ENCODE measurements around the gene TTC27.

TTC27 gene

DNA sequence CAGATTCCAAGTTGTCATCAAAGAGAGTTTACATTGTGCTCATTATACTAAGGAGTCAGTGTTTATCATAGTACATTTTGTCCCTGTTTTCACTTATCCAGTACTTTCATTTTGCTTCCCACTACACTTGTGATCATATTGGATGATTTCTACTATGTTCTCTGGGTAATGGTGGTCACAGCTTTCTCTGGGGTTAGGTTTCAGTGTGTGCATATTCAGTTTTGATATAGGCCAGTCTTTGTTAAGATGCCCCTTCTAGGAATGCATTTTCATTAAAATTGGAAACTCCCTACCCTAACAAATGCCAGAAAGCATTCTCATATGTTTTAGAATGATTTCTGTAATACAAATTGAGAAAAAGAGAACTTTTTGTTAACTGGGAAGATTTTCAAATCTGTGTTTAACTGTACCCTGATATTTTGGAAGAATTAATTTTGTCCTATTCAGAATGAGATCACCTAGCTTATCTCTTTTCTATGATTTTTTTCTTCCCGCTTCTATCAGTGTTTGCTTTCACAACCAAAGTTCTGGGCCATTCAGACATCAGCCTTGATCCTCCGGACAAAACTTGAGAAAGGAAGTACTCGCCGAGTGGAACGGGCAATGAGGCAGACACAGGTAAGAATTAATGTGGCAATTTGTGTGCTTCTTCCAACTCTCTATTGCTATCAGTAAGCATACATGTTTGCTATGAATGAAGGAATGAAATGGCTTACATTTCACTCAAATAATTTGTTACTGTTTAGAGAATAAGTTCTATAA, 74.6 kb downstream of the TTC27 start:
- no peak for DNase-seq
- Histone ChIP-seq H3K27ac (no peak overlapping the region), H3K4me3 (no peak overlapping the region), H3K9me3 (no peaks in the 10 kb centered on the region), H3K27me3 (no peaks in the 10 kb centered on the region), H3K4me1 (peaks cover 0 to 4% (median 0%) of the 10 kb centered on the region in 4 donors), H3K36me3 (peaks cover 5 to 29% (median 21%) of the 10 kb centered on the region in 3 donors)
- intact Hi-C loops (cut with DNase I; ENCODE audit: low total_unique reads): no loop called here
- no peak for TF ChIP-seq CTCF (IDR thresholded peaks at IDR 0.05)

DNA sequence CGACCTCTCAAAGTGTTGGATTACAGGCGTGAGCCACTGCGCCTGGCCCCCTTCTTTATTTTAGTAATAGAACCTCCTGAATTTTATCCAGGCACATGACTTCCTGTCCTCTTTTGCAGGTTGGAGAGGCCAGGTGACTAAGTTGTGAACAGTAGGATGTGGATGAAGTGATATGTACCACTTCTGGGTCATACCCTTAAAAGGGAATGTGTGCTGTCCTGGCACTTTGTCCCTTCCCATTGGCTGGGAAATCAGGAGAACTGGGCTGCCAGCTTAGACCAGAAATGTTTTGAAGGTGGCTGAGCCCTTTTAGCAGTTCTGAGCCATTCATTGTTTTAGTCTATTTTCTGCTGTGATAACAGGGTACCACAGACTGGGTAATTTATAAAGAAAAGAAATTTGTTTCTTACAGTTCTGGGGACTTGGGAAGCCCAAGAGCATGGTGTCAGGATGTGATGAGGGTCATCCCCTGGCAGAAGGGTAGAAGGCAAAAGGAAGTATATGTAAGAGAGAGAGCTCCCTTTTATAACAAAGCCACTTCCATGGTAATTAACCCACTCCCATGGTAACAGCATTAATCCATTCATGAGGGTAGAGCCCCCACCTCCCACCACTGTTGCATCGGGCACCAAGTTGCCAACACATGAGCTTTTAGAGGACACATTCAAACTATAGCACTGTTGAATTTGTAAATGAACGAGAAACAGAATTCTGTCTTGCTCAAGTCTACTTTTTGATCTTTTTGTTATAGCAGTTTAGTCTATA, 79.1 kb downstream of the TTC27 start:
- H3K27ac ChIP-seq: no peak overlapping the region

GRCh38 chr2:32711219-32711618, 83.4 kb downstream of the TTC27 start:
- Histone ChIP-seq H3K4me3 (no peak overlapping the region), H3K27me3 (no peaks in the 10 kb centered on the region), H3K9me3 (no peaks in the 10 kb centered on the region), H3K4me1 (peaks cover 0 to 38% (median 19%) of the 10 kb centered on the region in 4 donors), H3K27ac (peak overlapping the region; percentile 33 to 38), H3K36me3 (peaks cover 0 to 5% (median 0%) of the 10 kb centered on the region in 3 donors)
- intact Hi-C loops (cut with DNase I; ENCODE audit: low total_unique reads): no loop called here
- no peak for DNase-seq
- TF ChIP-seq CTCF (IDR thresholded peaks at IDR 0.05): no peak

More for the DNA sequence above, 79.1 kb downstream of the TTC27 start:
- H3K27me3 ChIP-seq: no peaks in the 10 kb centered on the region
- intact Hi-C loops (cut with DNase I; ENCODE audit: low total_unique reads): no loop called here
- DNase-seq: no peak
- peaks cover 0 to 14% (median 6%) of the 10 kb centered on the region in 4 donors for H3K4me1 ChIP-seq
- peaks cover 0 to 23% (median 21%) of the 10 kb centered on the region in 3 donors for H3K36me3 ChIP-seq
- no peaks in the 10 kb centered on the region for H3K9me3 ChIP-seq
- H3K4me3 ChIP-seq: no peak overlapping the region
- no peak for TF ChIP-seq CTCF (IDR thresholded peaks at IDR 0.05)

DNA sequence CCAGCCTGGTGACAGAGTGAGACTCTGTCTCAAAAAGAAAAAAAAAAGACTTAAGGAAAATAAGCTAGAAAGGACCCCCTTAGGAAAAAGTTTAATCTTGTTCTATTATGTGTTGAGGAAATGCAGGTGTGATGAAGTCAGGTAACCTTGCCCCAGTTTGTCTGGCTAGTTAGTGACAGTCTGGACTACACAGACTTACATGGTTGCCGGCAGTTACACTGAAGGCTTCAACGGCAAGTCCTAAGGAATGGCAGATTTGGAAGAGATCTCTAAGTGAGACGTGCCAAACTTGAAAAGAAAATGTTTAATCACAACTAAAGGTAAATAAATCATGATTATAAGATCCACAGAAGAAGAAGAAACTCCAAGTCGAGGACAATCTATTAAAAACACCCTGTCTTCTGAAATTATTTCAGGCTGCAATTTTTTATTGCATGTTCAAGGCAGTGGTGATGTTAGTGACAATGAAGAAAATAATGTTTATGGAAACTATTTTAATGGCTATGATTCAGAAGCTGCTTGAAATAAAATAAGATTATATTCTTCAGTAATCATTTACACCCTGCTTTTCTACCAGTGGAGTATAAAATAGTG, 84.2 kb downstream of the TTC27 start:
- Histone ChIP-seq H3K4me3 (no peak overlapping the region), H3K9me3 (no peaks in the 10 kb centered on the region), H3K36me3 (peaks cover 0 to 5% (median 0%) of the 10 kb centered on the region in 3 donors), H3K27ac (peak overlapping the region; percentile 33 to 38), H3K4me1 (peaks cover 0 to 45% (median 19%) of the 10 kb centered on the region in 4 donors), H3K27me3 (no peaks in the 10 kb centered on the region)
- no peak for DNase-seq
- intact Hi-C loops (cut with DNase I; ENCODE audit: low total_unique reads): no loop called here
- no peak for TF ChIP-seq CTCF (IDR thresholded peaks at IDR 0.05)

DNA sequence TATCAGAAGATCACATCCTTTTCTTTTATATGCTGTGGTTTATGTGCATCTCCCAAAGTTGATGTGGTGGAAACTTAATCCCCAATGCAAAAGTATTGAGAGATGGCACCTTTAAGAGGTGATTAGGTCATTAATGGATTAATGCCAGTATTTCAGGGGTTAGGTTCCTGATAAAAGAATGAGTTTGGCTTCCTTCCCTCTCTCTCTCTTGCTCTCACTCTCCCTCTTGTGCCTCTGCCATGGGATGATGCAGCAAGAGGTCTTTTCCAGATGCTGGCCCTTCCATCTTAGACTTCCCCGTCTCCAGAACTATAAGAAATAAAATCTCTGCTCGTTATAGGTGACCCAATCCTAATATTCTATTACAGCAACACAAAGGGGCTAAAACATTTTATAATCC, 85.0 kb downstream of the TTC27 start:
- peaks cover 0 to 45% (median 19%) of the 10 kb centered on the region in 4 donors for H3K4me1 ChIP-seq
- no peak for TF ChIP-seq CTCF (IDR thresholded peaks at IDR 0.05)
- H3K9me3 ChIP-seq: no peaks in the 10 kb centered on the region
- DNase-seq: no peak
- H3K36me3 ChIP-seq: peaks cover 0 to 5% (median 0%) of the 10 kb centered on the region in 3 donors
- intact Hi-C loops (cut with DNase I; ENCODE audit: low total_unique reads): no loop called here
- no peaks in the 10 kb centered on the region for H3K27me3 ChIP-seq
- peak overlapping the region; percentile 33 to 38 for H3K27ac ChIP-seq
- no peak overlapping the region for H3K4me3 ChIP-seq

Measured in tibial artery (tissue), 4 donors.